ENCODE measurements around the gene BANF2. TPM values are rescaled to one million over a fixed set of nuclear protein-coding genes. Genes with fewer than 3 reads are reported as not detected.

BANF2 gene
- total and polyA plus RNA-seq, 2 of the 13 experiments (the other 11 are each of a cell fraction or from before 2014, with no cell fraction given) = 0.35 TPM; not detected in 1

- TF ChIP-seq ZFP91 (CRISPR knock-in tag; IDR thresholded peaks at IDR 0.05; ENCODE audit: borderline replicate concordance) (peak; percentile 84), THYN1 (CRISPR knock-in tag; IDR thresholded peaks at IDR 0.05; ENCODE audit: borderline replicate concordance, low read depth) (no peak), ZSCAN9 (CRISPR knock-in tag; IDR thresholded peaks at IDR 0.05; ENCODE audit: borderline replicate concordance) (no peak; the same call in 1 of the 2 replicates), ZBTB44 (CRISPR knock-in tag; IDR thresholded peaks at IDR 0.05) (peak; percentile 95; the same call in 1 of the 2 replicates), MAFG (CRISPR knock-in tag; IDR thresholded peaks at IDR 0.05) (no peak), ZNF577 (CRISPR knock-in tag; IDR thresholded peaks at IDR 0.05; ENCODE audit: borderline replicate concordance, low read depth) (0 out of 2 replicates have a peak, but pooled peaks have one; percentile 49), SNAPC5 (CRISPR knock-in tag; IDR thresholded peaks at IDR 0.05; ENCODE audit: borderline replicate concordance) (peak; percentile 62; the same call in 1 of the 2 replicates), ZFY (CRISPR knock-in tag; IDR thresholded peaks at IDR 0.05) (peak; percentile 89), ZFP37 (CRISPR knock-in tag; IDR thresholded peaks at IDR 0.05; ENCODE audit: borderline replicate concordance) (peak; percentile 96), ZNF275 (CRISPR knock-in tag; IDR thresholded peaks at IDR 0.05; ENCODE audit: borderline replicate concordance) (peak; percentile 85; the same call in 1 of the 2 replicates), CENPT (CRISPR knock-in tag; IDR thresholded peaks at IDR 0.05; ENCODE audit: low read depth) (no peak), ADNP (CRISPR knock-in tag; IDR thresholded peaks at IDR 0.05) (peak; percentile 93), USF2 (IDR thresholded peaks at IDR 0.05; ENCODE audit: low read depth, low read length) (no peak), USF2 (CRISPR knock-in tag; IDR thresholded peaks at IDR 0.05; ENCODE audit: borderline replicate concordance) (peak; percentile 47; the same call in 1 of the 2 replicates), ZNF558 (CRISPR knock-in tag; IDR thresholded peaks at IDR 0.05; ENCODE audit: borderline replicate concordance) (peak; percentile 85; the same call in 1 of the 2 replicates)
- TF ChIP-seq, protein P1, sequence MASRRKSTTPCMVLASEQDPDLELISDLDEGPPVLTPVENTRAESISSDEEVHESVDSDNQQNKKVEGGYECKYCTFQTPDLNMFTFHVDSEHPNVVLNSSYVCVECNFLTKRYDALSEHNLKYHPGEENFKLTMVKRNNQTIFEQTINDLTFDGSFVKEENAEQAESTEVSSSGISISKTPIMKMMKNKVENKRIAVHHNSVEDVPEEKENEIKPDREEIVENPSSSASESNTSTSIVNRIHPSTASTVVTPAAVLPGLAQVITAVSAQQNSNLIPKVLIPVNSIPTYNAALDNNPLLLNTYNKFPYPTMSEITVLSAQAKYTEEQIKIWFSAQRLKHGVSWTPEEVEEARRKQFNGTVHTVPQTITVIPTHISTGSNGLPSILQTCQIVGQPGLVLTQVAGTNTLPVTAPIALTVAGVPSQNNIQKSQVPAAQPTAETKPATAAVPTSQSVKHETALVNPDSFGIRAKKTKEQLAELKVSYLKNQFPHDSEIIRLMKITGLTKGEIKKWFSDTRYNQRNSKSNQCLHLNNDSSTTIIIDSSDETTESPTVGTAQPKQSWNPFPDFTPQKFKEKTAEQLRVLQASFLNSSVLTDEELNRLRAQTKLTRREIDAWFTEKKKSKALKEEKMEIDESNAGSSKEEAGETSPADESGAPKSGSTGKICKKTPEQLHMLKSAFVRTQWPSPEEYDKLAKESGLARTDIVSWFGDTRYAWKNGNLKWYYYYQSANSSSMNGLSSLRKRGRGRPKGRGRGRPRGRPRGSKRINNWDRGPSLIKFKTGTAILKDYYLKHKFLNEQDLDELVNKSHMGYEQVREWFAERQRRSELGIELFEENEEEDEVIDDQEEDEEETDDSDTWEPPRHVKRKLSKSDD (CRISPR knock-in tag; IDR thresholded peaks at IDR 0.05; ENCODE audit: low read depth) = no peak
Observed at GRCh38 chr20:17682103-17682888, 17.5 kb upstream of the BANF2 start, which contains the start of gene RRBP1 (continued).

Measured in HepG2 (cell line).